Activated CD8-positive, alpha-beta T cell treated with anti-CD3 and anti-CD28 coated beads, Interleukin-2, amount 10 ng/mL, durations not matched to agents 7 days and 5 days (primary cell): ENCODE measurements around the gene SRCAP. TPM values are rescaled to one million over a fixed set of nuclear protein-coding genes. Genes with fewer than 3 reads are reported as not detected.

Source experiments
- ATAC-seq: fragments of 150-1000 bp; cut with Tn5 transposase; one replicate; pipeline ENCODE4 v1.10.0; 2021; ENCODE audit warnings: moderate library complexity
- CTCF ChIA-PET: fragments of 350-600 bp; sonication (Branson Sonifier 250); formaldehyde crosslinking; loops from one replicate; lab custom pipeline; 2021; ENCODE audit warnings: antibody characterized with exemption; lab: Charles Lee
- POLR2A ChIA-PET: fragments of 350-600 bp; sonication (Branson Sonifier 250); formaldehyde crosslinking; loops from one replicate; lab custom pipeline; 2021; ENCODE audit warnings: antibody characterized with exemption; lab: Charles Lee
- DNase-seq: peaks from one replicate; pipeline ENCODE4 v3.0.0-alpha.2; 2020
- H3K27ac Mint-ChIP-seq: one replicate; pipeline ENCODE4 v1.8.0; 2021; ENCODE audit warnings: mild to moderate bottlenecking, mixed read lengths
- H3K27me3 Mint-ChIP-seq: one replicate; pipeline ENCODE4 v1.8.0; 2021; ENCODE audit warnings: low read depth, mixed read lengths
- H3K36me3 Mint-ChIP-seq: one replicate; pipeline ENCODE4 v1.8.0; 2021; ENCODE audit warnings: low read depth, mixed read lengths
- H3K4me1 Mint-ChIP-seq: one replicate; pipeline ENCODE4 v1.8.0; 2021; ENCODE audit warnings: low read depth, mixed read lengths
- H3K4me3 Mint-ChIP-seq: one replicate; pipeline ENCODE4 v1.8.0; 2021; ENCODE audit warnings: mild to moderate bottlenecking, mixed read lengths
- H3K9me3 Mint-ChIP-seq: one replicate; pipeline ENCODE4 v1.8.0; 2022; ENCODE audit warnings: mixed read lengths; ENCODE audit not compliant: insufficient read depth
- total RNA-seq, 2 experiments: library from RNA; stranded (reverse); gene quantifications; one replicate each; pipeline ENCODE4 v1.2.3, GENCODE V29; 2021

SRCAP gene
- total RNA-seq, 2 experiments from 2014 or later, result 75.2 to 76.0 TPM

DNA sequence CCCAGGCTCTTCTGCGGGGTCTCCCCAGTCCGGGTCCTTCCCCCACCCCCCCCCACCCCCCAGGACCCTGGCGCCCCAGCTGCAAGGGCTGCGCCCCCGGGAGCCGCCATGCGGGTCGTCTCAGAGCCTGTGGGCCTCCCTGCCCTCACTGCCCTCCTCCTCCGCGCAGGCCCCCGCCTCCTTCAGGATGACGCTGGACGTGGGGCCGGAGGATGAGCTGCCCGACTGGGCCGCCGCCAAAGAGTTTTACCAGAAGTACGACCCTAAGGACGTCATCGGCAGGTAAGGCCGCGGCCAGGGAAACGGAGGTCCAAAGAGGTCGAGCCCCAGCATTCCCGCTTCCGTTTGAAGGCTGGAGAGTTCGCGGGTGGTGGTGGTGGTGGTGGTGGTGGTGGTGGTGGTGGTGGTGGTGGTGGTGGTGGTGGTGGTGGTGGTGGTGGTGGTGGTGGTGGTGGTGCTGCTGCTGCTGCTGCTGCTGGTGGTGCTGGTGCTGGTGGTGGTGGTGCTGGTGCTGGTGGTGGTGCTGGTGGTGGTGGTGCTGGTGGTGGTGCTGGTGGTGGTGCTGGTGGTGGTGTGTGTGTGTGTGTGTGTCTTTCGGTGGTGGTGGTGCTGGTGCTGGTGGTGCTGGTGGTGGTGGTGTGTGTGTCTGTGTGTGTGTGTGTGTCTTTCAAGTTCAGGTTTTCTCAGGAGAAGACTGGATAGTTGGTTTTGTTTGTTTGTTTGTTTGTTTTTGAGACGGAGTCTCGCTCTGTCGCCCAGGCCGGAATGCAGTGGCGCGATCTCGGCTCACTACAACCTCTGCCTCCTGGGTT, 49.9 kb downstream of the SRCAP start:
- Mint-ChIP-seq H3K27me3 (no peaks in the 10 kb centered on the region), H3K27ac (peak overlapping the region; percentile 86), H3K9me3 (no peaks in the 10 kb centered on the region), H3K4me3 (peak overlapping the region; percentile 92), H3K4me1 (peaks cover 27% of the 10 kb centered on the region), H3K36me3 (peaks cover 38% of the 10 kb centered on the region)
- ChIA-PET CTCF (interaction anchor here (0.8 to 2.2 kb wide), 11 partner anchors 11 to 319 kb away, joined by 3 to 15 read pairs (median 4); partner anchors contain the start of genes DCTPP1 and RNF40), POLR2A (interaction anchor here (0.7 to 1.9 kb wide), 17 partner anchors 10 to 128 kb away, joined by 3 to 9 read pairs (median 4); partner anchors contain the start of gene FBRS)
- peak; percentile 47 for DNase-seq
- peak; percentile 38 for ATAC-seq

GRCh38 chr16:30750201-30750600, 51.2 kb downstream of the SRCAP start:
- CTCF ChIA-PET, result no interaction called here
- Mint-ChIP-seq H3K36me3 (peaks cover 34% of the 10 kb centered on the region), H3K4me3 (peak overlapping the region; percentile 92), H3K27ac (peak overlapping the region; percentile 83), H3K27me3 (no peaks in the 10 kb centered on the region), H3K4me1 (peaks cover 27% of the 10 kb centered on the region), H3K9me3 (no peaks in the 10 kb centered on the region)
- DNase-seq (no peak), ATAC-seq (no peak)
- POLR2A ChIA-PET, result interaction anchor here (1.1 kb wide), 1 partner anchor 9 kb away, joined by 3 read pairs; no protein-coding TSS in a partner anchor

DNA sequence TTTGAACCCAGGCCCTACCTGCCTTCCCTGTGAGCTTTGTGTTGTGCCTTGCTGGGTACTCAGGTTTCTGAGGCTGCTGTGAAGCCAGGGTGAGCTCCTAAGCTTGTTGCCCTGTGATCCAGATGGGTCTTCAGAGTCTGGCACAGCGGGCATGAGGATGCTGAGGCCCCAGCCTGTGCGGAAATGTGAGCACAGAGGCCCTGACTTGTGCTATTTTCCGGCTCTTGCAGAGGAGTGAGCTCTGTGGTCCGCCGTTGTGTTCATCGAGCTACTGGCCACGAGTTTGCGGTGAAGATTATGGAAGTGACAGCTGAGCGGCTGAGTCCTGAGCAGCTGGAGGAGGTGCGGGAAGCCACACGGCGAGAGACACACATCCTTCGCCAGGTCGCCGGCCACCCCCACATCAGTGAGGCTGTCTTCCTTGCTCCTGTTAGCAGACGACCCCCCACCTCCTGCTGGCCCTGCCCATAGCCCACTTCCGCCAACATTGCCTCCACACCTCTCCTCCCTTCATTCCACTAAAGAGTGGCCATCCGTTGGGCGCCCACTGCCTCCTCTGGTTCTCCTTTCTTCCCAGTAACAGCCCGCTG, 52.0 kb downstream of the SRCAP start:
- POLR2A ChIA-PET, result interaction anchor here (1.1 kb wide), 1 partner anchor 9 kb away, joined by 3 read pairs; no protein-coding TSS in a partner anchor
- H3K36me3 Mint-ChIP-seq, result peaks cover 33% of the 10 kb centered on the region
- DNase-seq, result no peak
- H3K4me1 Mint-ChIP-seq, result peaks cover 27% of the 10 kb centered on the region
- no peaks in the 10 kb centered on the region for H3K9me3 Mint-ChIP-seq
- ATAC-seq, result no peak
- no peak overlapping the region for H3K4me3 Mint-ChIP-seq
- H3K27ac Mint-ChIP-seq, result no peak overlapping the region
- H3K27me3 Mint-ChIP-seq, result no peaks in the 10 kb centered on the region
- CTCF ChIA-PET, result no interaction called here

GRCh38 chr16:30753596-30753995, 54.6 kb downstream of the SRCAP start:
- Mint-ChIP-seq H3K36me3 (peaks cover 32% of the 10 kb centered on the region), H3K27ac (no peak overlapping the region), H3K4me1 (peaks cover 14% of the 10 kb centered on the region), H3K4me3 (no peak overlapping the region), H3K27me3 (no peaks in the 10 kb centered on the region), H3K9me3 (no peaks in the 10 kb centered on the region)
- ChIA-PET POLR2A (interaction anchor here (1.2 kb wide), 1 partner anchor 10 kb away, joined by 5 read pairs; no protein-coding TSS in a partner anchor), CTCF (interaction anchor here (1.3 kb wide), 1 partner anchor 9 kb away, joined by 3 read pairs; the partner anchor contains the start of gene RNF40)
- DNase-seq (no peak), ATAC-seq (no peak)

DNA sequence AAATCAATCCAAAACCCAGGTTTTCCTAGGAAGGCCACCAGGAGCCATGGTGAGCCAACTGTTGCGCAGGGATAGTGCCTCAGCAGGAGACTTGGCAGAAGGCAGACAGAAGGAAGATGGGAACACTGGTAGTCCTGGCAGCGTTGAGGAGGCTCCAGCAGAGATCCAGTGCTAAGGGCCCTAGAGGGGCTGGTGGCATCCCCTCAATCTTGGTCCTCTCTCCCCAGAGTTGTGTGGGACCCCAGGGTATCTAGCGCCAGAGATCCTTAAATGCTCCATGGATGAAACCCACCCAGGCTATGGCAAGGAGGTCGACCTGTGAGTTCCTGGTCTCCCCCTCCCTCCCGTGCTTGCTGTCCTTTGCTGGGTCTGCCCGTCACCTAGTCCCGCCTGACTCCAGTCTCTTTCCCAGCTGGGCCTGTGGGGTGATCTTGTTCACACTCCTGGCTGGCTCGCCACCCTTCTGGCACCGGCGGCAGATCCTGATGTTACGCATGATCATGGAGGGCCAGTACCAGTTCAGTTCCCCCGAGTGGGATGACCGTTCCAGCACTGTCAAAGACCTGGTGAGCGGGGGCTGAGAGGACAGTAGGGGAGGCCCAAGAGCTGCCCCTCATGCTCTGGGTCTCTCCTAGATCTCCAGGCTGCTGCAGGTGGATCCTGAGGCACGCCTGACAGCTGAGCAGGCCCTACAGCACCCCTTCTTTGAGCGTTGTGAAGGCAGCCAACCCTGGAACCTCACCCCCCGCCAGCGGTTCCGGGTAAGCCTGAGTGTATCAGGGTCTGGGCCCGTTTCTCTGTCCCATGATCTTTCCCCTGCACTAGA, 57.2 kb downstream of the SRCAP start:
- no peak overlapping the region for H3K27ac Mint-ChIP-seq
- CTCF ChIA-PET, result interaction anchor here (1.8 kb wide), 1 partner anchor 58 kb away, joined by 4 read pairs; no protein-coding TSS in a partner anchor

DNA sequence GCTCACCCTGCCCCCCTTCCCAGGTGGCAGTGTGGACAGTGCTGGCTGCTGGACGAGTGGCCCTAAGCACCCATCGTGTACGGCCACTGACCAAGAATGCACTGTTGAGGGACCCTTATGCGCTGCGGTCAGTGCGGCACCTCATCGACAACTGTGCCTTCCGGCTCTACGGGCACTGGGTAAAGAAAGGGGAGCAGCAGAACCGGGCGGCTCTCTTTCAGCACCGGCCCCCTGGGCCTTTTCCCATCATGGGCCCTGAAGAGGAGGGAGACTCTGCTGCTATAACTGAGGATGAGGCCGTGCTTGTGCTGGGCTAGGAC, 57.8 kb downstream of the SRCAP start:
- DNase-seq (no peak), ATAC-seq (no peak)
- ChIA-PET CTCF (no interaction called here), POLR2A (no interaction called here)
- H3K27me3 Mint-ChIP-seq, result no peaks in the 10 kb centered on the region
- no peak overlapping the region for H3K4me3 Mint-ChIP-seq
- peaks cover 16% of the 10 kb centered on the region for H3K36me3 Mint-ChIP-seq
- H3K4me1 Mint-ChIP-seq, result peaks cover 10% of the 10 kb centered on the region
- no peaks in the 10 kb centered on the region for H3K9me3 Mint-ChIP-seq
- H3K27ac Mint-ChIP-seq, result no peak overlapping the region

More for the DNA sequence above, 57.2 kb downstream of the SRCAP start:
- H3K27me3 Mint-ChIP-seq, result no peaks in the 10 kb centered on the region
- no peak overlapping the region for H3K4me3 Mint-ChIP-seq
- no peaks in the 10 kb centered on the region for H3K9me3 Mint-ChIP-seq
- POLR2A ChIA-PET, result no interaction called here
- peaks cover 9% of the 10 kb centered on the region for H3K4me1 Mint-ChIP-seq
- peaks cover 20% of the 10 kb centered on the region for H3K36me3 Mint-ChIP-seq
- ATAC-seq (no peak), DNase-seq (no peak)

DNA sequence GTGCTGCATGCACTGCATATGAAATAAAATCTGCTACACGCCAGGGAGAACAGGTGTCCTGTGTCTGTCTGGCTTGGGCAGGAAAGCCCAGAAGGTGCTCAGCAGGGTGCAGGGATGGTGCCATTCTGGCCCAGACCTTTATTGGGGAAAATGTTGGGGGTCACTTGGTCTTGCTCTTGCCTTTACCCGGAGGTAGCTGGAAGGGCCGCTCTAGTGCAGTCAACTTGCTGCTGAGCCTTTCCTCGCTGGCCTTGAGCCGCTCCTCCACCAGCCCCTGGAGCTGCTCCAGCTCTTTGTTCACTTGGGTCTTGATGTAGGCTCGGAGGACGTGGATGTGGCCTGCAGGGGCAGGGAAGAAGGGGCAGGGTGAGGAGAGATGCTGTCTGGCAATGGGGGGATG, 58.3 kb downstream of the SRCAP start:
- Mint-ChIP-seq H3K4me3 (no peak overlapping the region), H3K4me1 (peaks cover 15% of the 10 kb centered on the region), H3K36me3 (peaks cover 18% of the 10 kb centered on the region), H3K27ac (no peak overlapping the region), H3K27me3 (no peaks in the 10 kb centered on the region), H3K9me3 (no peaks in the 10 kb centered on the region)
- ChIA-PET POLR2A (interaction anchor here (0.9 kb wide), 1 partner anchor 10 kb away, joined by 5 read pairs; the partner anchor contains the start of gene PHKG2), CTCF (no interaction called here)
- no peak for DNase-seq
- ATAC-seq, result no peak

- H3K4me1 Mint-ChIP-seq, result peaks cover 32% of the 10 kb centered on the region
- H3K36me3 Mint-ChIP-seq, result peaks cover 23% of the 10 kb centered on the region
- no peak overlapping the region for H3K27ac Mint-ChIP-seq
- ATAC-seq (no peak), DNase-seq (no peak)
- no peaks in the 10 kb centered on the region for H3K27me3 Mint-ChIP-seq
- H3K9me3 Mint-ChIP-seq, result no peaks in the 10 kb centered on the region
- POLR2A ChIA-PET, result interaction anchor here (0.9 to 1.1 kb wide), 2 partner anchors 8 to 11 kb away, joined by 3 read pairs; partner anchors contain the start of gene PHKG2
- H3K4me3 Mint-ChIP-seq, result no peak overlapping the region
- CTCF ChIA-PET, result interaction anchor here (1.0 to 2.5 kb wide), 2 partner anchors 55 to 65 kb away, joined by 4 to 7 read pairs; no protein-coding TSS in a partner anchor
These were observed 60.1 kb downstream of the SRCAP start for GRCh38 chr16:30758988-30759491.

GRCh38 chr16:30760001-30760559, 61.1 kb downstream of the SRCAP start:
- DNase-seq (no peak), ATAC-seq (no peak)
- ChIA-PET CTCF (interaction anchor here (0.6 to 2.5 kb wide), 5 partner anchors 11 to 176 kb away, joined by 3 to 7 read pairs (median 3); no protein-coding TSS in a partner anchor), POLR2A (interaction anchor here (0.6 to 1.9 kb wide), 3 partner anchors 9 to 20 kb away, joined by 3 to 9 read pairs (median 3); partner anchors contain the start of gene PHKG2)
- peak overlapping the region; percentile 5 for H3K4me3 Mint-ChIP-seq
- peaks cover 27% of the 10 kb centered on the region for H3K36me3 Mint-ChIP-seq
- H3K4me1 Mint-ChIP-seq, result peaks cover 33% of the 10 kb centered on the region
- no peaks in the 10 kb centered on the region for H3K27me3 Mint-ChIP-seq
- H3K27ac Mint-ChIP-seq, result no peak overlapping the region
- H3K9me3 Mint-ChIP-seq, result no peaks in the 10 kb centered on the region

- DNase-seq (no peak), ATAC-seq (no peak)
- H3K4me1 Mint-ChIP-seq, result peaks cover 33% of the 10 kb centered on the region
- H3K36me3 Mint-ChIP-seq, result peaks cover 34% of the 10 kb centered on the region
- peak overlapping the region; percentile 89 for H3K4me3 Mint-ChIP-seq
- CTCF ChIA-PET, result interaction anchor here (0.6 to 2.5 kb wide), 5 partner anchors 10 to 175 kb away, joined by 3 to 7 read pairs (median 3); no protein-coding TSS in a partner anchor
- H3K9me3 Mint-ChIP-seq, result no peaks in the 10 kb centered on the region
- peak overlapping the region; percentile 92 for H3K27ac Mint-ChIP-seq
- POLR2A ChIA-PET, result interaction anchor here (1.9 kb wide), 1 partner anchor 13 kb away, joined by 9 read pairs; the partner anchor contains the start of gene PHKG2
- no peaks in the 10 kb centered on the region for H3K27me3 Mint-ChIP-seq
These were observed 61.8 kb downstream of the SRCAP start for GRCh38 chr16:30760577-30761426.
